Measurements from ENCODE around the gene TMEM9. TPM values are rescaled to one million over a fixed set of nuclear protein-coding genes. Genes with fewer than 3 reads are reported as not detected.

Gene TMEM9
- total RNA-seq, 2 experiments from 2014 or later = 28.2 to 29.8 TPM

- Mint-ChIP-seq H3K9me3 (no peaks in the 10 kb centered on the region), H3K36me3 (no peaks in the 10 kb centered on the region), H3K4me1 (no peaks in the 10 kb centered on the region), H3K4me3 (no peak overlapping the region), H3K27me3 (no peaks in the 10 kb centered on the region), H3K27ac (no peak overlapping the region)
- DNase-seq = no peak
These were observed 55.1 kb downstream of the TMEM9 start for GRCh38 chr1:201098992-201099677.

DNA sequence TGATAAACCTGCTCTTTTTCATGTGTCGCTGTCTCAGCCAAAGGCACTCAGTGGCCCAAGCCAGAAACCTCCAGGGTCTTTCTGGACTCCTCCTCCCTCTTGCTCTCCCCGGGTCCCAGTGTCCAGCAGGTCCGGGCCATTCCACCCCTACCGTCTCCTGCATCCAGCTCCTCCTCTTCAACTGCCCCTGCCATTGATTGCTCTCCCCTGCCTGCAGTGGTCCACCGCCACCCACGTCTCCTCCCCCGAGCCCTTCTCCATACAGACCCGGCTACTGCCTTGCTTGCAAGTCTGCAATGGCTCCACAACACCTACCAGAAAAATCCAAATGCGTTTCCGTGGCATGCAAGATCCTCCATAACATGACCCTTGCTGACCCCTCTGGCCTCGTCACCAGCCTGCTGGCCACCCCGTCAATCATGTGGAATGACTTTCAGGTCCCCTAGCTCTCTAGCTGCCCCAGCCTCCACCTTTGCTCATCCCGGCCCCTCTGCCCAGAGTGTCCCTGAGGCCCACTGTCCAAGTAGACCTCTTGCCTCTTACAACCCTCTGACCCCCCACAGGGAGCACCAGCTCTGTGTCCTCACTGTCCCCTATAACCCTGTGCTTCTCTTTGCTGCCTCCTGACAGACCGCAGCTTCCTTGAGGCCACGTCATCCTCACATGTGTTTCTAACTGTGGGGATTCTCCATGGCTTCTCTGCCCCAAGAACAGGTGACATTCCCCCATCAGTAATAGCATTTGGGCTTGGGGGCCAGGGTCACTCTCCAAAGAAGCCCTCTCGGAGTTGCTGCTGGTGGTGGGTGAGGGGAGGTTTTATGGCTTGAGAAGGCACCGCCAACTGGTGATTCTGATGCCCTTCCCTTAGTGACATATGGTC, 57.1 kb downstream of the TMEM9 start:
- DNase-seq = no peak
- no peaks in the 10 kb centered on the region for H3K9me3 Mint-ChIP-seq
- H3K27ac Mint-ChIP-seq = no peak overlapping the region
- no peaks in the 10 kb centered on the region for H3K27me3 Mint-ChIP-seq
- H3K4me3 Mint-ChIP-seq = no peak overlapping the region
- H3K36me3 Mint-ChIP-seq = no peaks in the 10 kb centered on the region
- no peaks in the 10 kb centered on the region for H3K4me1 Mint-ChIP-seq

DNA sequence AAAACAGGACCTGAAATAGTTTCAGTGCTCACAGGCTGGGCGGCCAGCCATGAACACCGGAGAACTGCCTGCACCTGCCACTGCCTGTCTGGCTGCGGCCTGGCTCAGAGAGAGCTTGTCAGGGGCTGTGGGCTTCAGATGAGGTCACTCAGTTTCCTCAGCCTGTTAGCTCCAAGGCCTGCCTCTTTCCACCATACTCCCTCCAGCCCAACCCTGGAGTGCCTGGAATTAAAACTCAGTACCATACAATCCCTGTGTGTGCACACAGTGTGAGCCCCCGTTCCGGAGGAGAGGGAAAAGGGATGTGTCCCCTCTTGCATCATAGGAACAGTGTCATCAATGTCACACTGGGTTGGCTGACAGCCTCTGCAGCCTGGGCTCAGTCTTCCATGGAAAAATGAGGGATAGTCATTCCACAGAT, 58.2 kb downstream of the TMEM9 start:
- Mint-ChIP-seq H3K27ac (no peak overlapping the region), H3K36me3 (no peaks in the 10 kb centered on the region), H3K9me3 (no peaks in the 10 kb centered on the region), H3K27me3 (no peaks in the 10 kb centered on the region), H3K4me1 (no peaks in the 10 kb centered on the region), H3K4me3 (no peak overlapping the region)
- no peak for DNase-seq

DNA sequence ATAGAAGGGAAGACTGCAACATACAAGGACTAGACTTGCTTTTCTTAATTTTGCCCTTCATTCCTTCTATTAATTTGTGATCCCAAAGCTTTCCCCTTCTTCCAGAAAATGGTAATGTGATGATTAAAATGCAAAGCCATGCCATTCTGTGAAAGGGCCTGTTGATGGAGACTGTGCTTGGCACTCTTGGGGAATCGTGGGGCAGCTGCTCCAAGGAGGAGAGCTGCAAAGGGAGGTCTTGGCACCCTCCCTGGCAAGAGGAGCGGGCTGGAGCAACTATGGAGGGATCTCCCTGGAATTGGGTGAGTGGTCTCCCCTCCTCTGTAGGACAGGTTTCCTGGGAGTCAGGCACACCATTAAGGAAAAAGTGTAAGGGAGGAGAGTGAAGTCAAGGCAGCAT, 58.7 kb downstream of the TMEM9 start:
- DNase-seq = no peak
- Mint-ChIP-seq H3K4me1 (no peaks in the 10 kb centered on the region), H3K36me3 (no peaks in the 10 kb centered on the region), H3K9me3 (no peaks in the 10 kb centered on the region), H3K27me3 (no peaks in the 10 kb centered on the region), H3K27ac (no peak overlapping the region), H3K4me3 (no peak overlapping the region)

DNA sequence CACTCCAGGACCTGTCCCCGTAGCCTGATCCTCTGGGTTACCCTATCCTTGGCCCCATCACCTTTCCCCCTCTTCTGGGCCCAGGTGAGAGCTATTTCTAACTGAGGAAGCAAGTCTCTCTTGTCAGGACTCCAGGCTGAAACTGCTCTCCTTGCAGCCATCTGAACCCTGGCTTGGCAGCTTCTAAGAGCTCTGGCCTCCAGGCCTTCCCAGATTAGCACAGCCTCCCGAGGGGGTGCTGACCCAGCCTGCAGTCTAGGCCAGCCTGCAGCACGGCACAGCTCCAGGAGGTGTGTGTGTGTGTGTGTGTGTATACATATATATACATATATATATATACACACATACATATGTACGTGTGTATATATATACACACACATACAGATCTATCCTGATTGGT, 59.4 kb downstream of the TMEM9 start:
- no peak overlapping the region for H3K27ac Mint-ChIP-seq
- DNase-seq = no peak
- no peak overlapping the region for H3K4me3 Mint-ChIP-seq
- H3K9me3 Mint-ChIP-seq = no peaks in the 10 kb centered on the region
- H3K27me3 Mint-ChIP-seq = no peaks in the 10 kb centered on the region
- no peaks in the 10 kb centered on the region for H3K4me1 Mint-ChIP-seq
- H3K36me3 Mint-ChIP-seq = no peaks in the 10 kb centered on the region

- Mint-ChIP-seq H3K4me3 (no peak overlapping the region), H3K27me3 (no peaks in the 10 kb centered on the region), H3K36me3 (no peaks in the 10 kb centered on the region), H3K9me3 (no peaks in the 10 kb centered on the region), H3K27ac (no peak overlapping the region), H3K4me1 (no peaks in the 10 kb centered on the region)
- DNase-seq = no peak
These were observed 60.3 kb downstream of the TMEM9 start for GRCh38 chr1:201093962-201094361.

DNA sequence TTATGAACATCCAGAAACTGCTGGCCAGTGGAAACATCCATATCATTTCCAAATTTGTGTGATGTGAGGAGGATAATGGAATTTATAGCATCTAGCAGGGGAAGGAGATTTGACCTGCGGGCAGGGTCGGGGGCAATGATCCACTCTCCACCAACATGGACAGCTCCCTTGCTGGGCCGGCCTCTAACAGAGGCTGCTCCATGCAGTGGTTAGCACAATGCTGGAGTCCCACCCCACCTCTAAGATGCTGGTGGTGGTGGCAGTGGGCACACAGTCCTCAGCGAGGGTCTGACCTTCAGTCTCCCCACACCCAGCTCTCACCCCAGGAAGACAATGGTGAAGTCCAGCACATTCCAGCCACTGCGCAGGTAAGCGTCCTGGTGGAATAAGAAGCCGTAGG, 60.7 kb downstream of the TMEM9 start:
- no peak overlapping the region for H3K4me3 Mint-ChIP-seq
- no peak overlapping the region for H3K27ac Mint-ChIP-seq
- no peaks in the 10 kb centered on the region for H3K4me1 Mint-ChIP-seq

GRCh38 chr1:201092738-201093137, 61.5 kb downstream of the TMEM9 start:
- DNase-seq = no peak
- Mint-ChIP-seq H3K27ac (no peak overlapping the region), H3K9me3 (no peaks in the 10 kb centered on the region), H3K4me3 (no peak overlapping the region), H3K36me3 (no peaks in the 10 kb centered on the region), H3K27me3 (no peaks in the 10 kb centered on the region), H3K4me1 (no peaks in the 10 kb centered on the region)

More for the DNA sequence above, 60.7 kb downstream of the TMEM9 start:
- no peaks in the 10 kb centered on the region for H3K36me3 Mint-ChIP-seq
- H3K9me3 Mint-ChIP-seq = no peaks in the 10 kb centered on the region
- no peaks in the 10 kb centered on the region for H3K27me3 Mint-ChIP-seq
- no peak for DNase-seq

GRCh38 chr1:201091256-201091655, 63.0 kb downstream of the TMEM9 start:
- Mint-ChIP-seq H3K36me3 (no peaks in the 10 kb centered on the region), H3K27ac (no peak overlapping the region), H3K9me3 (no peaks in the 10 kb centered on the region), H3K4me3 (no peak overlapping the region), H3K27me3 (no peaks in the 10 kb centered on the region), H3K4me1 (peaks cover under 1% of the 10 kb centered on the region)
- no peak for DNase-seq

- Mint-ChIP-seq H3K4me1 (peaks cover 2% of the 10 kb centered on the region), H3K27me3 (no peaks in the 10 kb centered on the region), H3K4me3 (no peak overlapping the region), H3K9me3 (no peaks in the 10 kb centered on the region), H3K36me3 (no peaks in the 10 kb centered on the region), H3K27ac (no peak overlapping the region)
- DNase-seq = no peak
These were observed 63.7 kb downstream of the TMEM9 start for GRCh38 chr1:201090541-201090940.

- Mint-ChIP-seq H3K36me3 (no peaks in the 10 kb centered on the region), H3K4me1 (peaks cover 2% of the 10 kb centered on the region), H3K27ac (no peak overlapping the region), H3K27me3 (no peaks in the 10 kb centered on the region), H3K4me3 (no peak overlapping the region), H3K9me3 (no peaks in the 10 kb centered on the region)
- DNase-seq = no peak
These were observed 64.7 kb downstream of the TMEM9 start for GRCh38 chr1:201089596-201089995.

- no peaks in the 10 kb centered on the region for H3K27me3 Mint-ChIP-seq
- H3K9me3 Mint-ChIP-seq = no peaks in the 10 kb centered on the region
- H3K4me1 Mint-ChIP-seq = peaks cover 2% of the 10 kb centered on the region
- no peak overlapping the region for H3K4me3 Mint-ChIP-seq
- DNase-seq = no peak
- H3K36me3 Mint-ChIP-seq = no peaks in the 10 kb centered on the region
- no peak overlapping the region for H3K27ac Mint-ChIP-seq
These were observed 65.3 kb downstream of the TMEM9 start for GRCh38 chr1:201088901-201089525.

DNA sequence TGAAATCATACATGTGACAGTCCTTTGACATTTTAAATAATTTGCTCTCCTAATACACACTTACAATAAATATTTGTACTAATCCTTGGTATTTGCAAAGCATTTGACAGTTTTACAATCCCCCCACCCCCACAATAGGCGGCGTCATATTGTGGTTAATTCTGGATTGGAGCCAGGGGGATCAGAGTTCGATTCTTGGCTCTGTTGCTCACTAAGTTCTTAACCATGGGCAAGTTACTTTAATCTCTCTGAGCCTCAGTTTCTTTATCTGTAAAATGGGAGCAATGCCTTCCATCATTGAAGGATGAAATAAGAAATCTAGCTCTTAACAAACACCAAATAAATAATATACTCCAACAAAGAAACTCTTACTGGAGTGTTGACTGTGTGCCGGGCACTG, 65.9 kb downstream of the TMEM9 start:
- H3K27me3 Mint-ChIP-seq = no peaks in the 10 kb centered on the region
- no peak overlapping the region for H3K4me3 Mint-ChIP-seq
- no peaks in the 10 kb centered on the region for H3K9me3 Mint-ChIP-seq
- no peak for DNase-seq
- H3K4me1 Mint-ChIP-seq = peaks cover 2% of the 10 kb centered on the region
- no peaks in the 10 kb centered on the region for H3K36me3 Mint-ChIP-seq
- no peak overlapping the region for H3K27ac Mint-ChIP-seq

- Mint-ChIP-seq H3K4me3 (no peak overlapping the region), H3K27ac (no peak overlapping the region), H3K36me3 (no peaks in the 10 kb centered on the region), H3K27me3 (no peaks in the 10 kb centered on the region), H3K4me1 (peaks cover 2% of the 10 kb centered on the region), H3K9me3 (no peaks in the 10 kb centered on the region)
- DNase-seq = peak; percentile 41
These were observed 68.2 kb downstream of the TMEM9 start for GRCh38 chr1:201085902-201086735.
